ENCODE data around the gene TNRC6C. TPM values are rescaled to one million over a fixed set of nuclear protein-coding genes. Genes with fewer than 3 reads are reported as not detected.

The TNRC6C gene
- total RNA-seq, 1 experiment from 2014 or later = 9.6 TPM

Other genes starting within 250 kb of the TNRC6C start
- gene TMC6, start 170.1 kb downstream of the TNRC6C start, total RNA-seq (2014; rRNA removed; shearing (Covaris generic)) = 0.53 TPM in 1 of 2 replicates, not detected in the other
- not detected in 2 replicates for gene TMC8, start 172.1 kb downstream of the TNRC6C start, total RNA-seq (2014; rRNA removed; shearing (Covaris generic))
- not detected in 2 replicates for gene C17orf99, start 187.7 kb downstream of the TNRC6C start, total RNA-seq (2014; rRNA removed; shearing (Covaris generic))
- 23.7 and 25.3 TPM in 2 replicates for gene SYNGR2, start 209.9 kb downstream of the TNRC6C start, total RNA-seq (2014; rRNA removed; shearing (Covaris generic))
- gene TK1, start 228.3 kb downstream of the TNRC6C start, total RNA-seq (2014; rRNA removed; shearing (Covaris generic)) = 305 and 456 TPM in 2 replicates
- gene AFMID, start 228.7 kb downstream of the TNRC6C start, total RNA-seq (2014; rRNA removed; shearing (Covaris generic)) = 16.5 and 27.7 TPM in 2 replicates